ENCODE data around the gene CYB5D1.
"Not testable (repeated sequence)": the region's sequence is repeated elsewhere in the genome, so short reads cannot be mapped to it uniquely, and the experiment has no call there.

CYB5D1 gene, protein sequence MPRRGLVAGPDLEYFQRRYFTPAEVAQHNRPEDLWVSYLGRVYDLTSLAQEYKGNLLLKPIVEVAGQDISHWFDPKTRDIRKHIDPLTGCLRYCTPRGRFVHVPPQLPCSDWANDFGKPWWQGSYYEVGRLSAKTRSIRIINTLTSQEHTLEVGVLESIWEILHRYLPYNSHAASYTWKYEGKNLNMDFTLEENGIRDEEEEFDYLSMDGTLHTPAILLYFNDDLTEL

DNA sequence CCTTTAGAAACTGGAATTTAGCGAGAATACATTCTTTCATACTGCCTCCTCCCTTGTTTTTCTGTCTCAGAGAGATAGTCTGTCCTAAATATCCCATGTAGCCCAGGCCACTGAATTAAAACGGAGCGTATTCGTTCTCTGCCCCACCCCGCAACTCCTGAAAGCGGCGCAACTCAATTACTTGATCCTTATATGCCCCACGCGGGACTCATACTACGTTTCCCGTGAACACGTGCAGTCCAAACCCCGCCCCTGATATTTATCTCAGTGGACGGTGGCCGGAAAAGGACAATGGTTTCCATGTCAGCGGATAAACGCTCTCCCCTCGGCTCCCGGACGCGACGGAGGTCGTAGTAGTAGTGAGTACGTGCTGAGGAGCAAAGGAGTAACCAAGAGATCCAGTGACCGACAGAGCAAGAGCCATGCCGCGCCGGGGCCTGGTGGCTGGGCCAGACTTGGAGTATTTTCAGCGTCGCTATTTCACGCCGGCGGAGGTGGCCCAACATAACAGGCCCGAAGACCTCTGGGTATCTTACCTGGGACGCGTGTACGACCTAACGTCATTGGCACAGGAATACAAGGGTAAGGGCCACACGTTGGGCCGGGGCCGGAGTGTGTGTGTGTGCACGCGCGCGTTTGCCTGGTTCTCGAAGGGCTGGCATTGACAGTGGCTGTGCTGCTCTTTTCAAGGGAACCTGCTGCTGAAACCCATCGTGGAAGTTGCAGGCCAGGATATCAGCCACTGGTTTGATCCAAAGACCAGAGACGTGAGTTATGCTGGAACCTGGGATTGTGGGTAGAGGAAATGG lies at the start of gene CYB5D1:
Gene CYB5D1, plus strand, starts transcription at position 291 of the 809 bp plus-strand sequence. Its CDS starts 132 bp downstream, at position 423.
- DNase-seq (ENCODE audit: low read depth in 2 of 2, low spot score in 1 of 2) = peak; percentile 80 to 81

DNA sequence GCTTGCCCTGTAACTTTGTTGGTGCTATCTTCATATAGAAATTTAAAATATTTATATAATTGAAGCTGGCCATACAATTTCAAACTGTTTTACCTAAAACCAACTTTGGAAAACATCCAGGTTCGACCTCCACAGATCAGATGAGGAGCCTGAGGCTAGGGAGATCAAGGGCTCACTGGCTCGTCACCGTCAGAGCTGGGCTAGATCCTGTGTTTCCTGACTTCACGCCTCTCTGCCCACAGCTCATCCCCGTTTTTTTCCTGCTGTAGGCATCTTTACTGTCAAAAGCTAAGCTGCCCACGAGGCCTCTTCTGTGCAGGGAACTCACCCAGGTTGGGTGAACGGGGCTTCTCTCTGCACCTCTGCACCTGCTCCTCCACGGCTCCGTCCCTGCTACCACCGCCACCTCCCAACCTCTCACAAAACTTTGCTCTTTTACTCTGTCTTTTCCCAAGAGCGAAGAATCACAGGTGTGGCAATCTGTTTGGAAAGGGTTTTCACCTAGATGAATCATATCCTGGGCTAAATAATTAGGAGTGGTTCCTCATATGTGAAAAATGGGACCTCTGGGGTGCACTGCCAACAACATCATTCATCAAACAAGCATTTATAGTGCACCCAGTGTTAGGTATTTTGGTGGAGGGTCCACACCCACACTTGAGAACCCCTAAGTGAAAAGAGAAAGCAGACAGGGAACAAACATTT lies 48.6 kb upstream of the CYB5D1 start:
- DNase-seq (ENCODE audit: low read depth in 2 of 2, low spot score in 1 of 2) = no peak

DNA sequence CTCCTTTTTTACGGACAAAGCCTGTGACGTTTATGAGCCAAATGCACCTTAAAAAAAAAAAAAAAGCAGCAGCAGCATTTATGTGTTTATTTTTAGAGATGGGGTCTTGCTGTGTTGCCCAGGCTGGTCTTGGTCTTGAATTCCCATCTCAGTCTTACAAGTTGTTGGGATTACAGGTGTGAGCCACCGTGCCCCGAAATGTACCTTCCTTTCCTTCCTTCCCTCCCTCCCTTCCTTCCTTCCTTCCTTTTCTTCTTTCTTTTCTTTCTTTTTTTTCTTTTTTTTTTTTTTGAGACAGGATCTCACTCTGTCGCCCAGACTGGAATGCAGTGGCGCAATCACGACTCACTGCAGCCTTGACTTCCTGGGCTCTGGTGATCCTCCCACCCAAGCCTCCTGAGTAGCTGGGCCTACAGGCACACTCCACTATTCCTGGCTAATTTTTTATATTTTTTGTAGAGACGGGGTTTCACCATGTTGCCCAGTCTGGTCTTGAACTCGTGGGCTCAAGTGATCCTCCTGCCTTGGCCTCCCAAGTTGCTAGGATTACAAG lies 47.9 kb upstream of the CYB5D1 start:
- DNase-seq (ENCODE audit: low read depth in 2 of 2, low spot score in 1 of 2) = not testable (repeated sequence)

DNA sequence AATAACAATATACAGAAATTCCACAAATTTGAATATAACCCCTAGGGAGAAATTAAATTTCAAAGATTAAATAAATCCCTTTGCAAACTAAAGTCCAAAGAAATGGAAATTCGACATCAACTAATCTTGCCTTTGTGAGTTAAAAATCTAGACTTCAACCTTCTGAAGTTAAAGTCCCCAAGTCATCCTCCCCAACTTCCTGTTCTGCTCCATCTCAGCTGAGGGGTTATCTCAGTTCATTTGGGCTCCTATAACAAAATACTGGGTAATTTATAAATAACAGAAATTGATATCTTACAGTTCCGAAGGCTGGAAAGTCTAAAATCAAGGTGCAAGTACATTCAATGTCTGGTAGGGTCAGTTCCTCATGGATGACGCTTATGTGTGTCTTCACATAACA lies 46.6 kb upstream of the CYB5D1 start:
- no peak for DNase-seq (ENCODE audit: low read depth in 2 of 2, low spot score in 1 of 2)

DNA sequence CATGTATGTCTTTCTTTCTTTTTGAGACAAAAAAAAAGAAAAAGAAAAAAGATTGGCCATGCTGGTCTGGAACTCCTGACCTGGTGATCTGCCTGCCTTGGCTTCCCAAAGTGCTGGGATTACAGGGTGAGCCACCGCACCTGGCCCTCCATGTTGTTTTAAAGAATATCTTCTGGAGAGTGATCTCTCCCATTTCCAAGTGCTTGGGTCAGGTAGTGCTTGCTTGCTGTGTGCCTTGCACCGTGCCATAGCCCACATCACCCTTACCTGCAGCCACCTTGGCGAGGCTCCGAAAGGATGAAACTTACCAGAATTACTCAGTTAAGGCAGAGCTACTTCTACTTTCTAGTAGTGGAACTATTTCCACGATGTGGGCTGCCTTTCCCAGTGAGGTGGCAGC lies 42.8 kb upstream of the CYB5D1 start:
- DNase-seq (ENCODE audit: low read depth in 2 of 2, low spot score in 1 of 2) = no peak

DNA sequence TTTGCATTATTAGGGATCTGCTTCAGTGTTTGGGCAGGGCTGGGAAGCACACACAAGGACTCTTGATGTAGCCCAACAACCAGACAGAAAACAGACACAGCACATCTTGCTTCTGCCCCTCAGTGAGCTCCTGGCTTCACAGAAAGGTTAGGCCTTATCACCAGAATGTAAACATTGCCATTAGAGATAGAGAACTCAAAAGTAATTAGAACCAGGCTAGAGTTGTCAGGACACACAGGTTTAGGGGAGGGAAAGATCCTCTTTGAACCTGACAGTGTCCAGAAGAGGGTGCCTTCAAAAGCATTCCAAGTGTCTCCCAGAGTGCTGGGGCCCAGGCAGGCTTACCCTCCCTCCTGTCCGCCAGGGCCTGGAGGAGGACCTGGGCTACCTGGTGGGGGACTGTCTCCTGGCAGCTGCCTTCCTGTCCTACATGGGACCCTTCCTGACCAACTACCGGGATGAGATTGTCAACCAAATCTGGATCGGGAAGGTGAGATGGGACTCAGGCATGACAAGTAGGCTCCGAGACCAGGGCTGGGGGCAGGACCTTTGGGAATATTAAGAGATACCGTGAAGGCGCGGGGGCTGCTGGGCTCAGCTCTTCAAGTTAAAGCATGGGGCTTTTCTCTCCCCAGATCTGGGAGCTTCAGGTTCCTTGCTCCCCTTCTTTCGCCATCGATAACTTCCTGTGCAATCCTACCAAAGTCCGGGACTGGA lies 40.7 kb upstream of the CYB5D1 start:
- no peak for DNase-seq (ENCODE audit: low read depth in 2 of 2, low spot score in 1 of 2)

DNA sequence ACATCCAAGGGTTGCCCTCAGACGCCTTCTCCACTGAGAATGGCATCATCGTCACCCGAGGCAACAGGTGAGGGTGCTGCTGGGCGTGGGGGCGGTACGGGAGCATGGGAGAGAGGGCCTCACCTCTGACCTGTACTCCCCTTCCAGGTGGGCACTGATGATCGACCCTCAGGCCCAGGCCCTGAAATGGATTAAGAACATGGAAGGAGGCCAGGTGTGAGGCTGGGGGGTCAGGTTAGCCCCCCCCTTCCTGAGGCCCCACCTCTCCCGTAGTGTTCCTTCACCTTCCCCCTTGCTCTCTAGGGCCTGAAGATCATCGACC lies 40.2 kb upstream of the CYB5D1 start:
- DNase-seq (ENCODE audit: low read depth in 2 of 2, low spot score in 1 of 2) = no peak

DNA sequence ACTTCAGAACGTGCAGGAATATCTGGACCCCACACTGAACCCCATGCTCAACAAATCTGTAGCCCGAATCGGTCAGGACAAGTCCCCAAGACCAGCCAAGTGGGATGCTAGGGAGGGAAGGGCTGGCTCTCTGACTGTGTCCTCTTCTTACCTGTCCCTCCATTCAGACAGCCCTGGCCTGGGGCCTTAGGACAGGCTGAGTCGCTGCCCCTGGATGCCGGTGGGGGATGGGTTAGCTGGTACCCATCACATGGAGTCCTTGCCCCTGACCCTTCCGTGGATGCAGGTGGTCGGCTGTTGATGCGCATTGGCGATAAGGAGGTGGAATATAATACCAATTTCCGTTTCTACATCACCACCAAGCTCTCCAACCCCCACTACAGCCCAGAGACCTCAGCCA lies 39.8 kb upstream of the CYB5D1 start:
- no peak for DNase-seq (ENCODE audit: low read depth in 2 of 2, low spot score in 1 of 2)

DNA sequence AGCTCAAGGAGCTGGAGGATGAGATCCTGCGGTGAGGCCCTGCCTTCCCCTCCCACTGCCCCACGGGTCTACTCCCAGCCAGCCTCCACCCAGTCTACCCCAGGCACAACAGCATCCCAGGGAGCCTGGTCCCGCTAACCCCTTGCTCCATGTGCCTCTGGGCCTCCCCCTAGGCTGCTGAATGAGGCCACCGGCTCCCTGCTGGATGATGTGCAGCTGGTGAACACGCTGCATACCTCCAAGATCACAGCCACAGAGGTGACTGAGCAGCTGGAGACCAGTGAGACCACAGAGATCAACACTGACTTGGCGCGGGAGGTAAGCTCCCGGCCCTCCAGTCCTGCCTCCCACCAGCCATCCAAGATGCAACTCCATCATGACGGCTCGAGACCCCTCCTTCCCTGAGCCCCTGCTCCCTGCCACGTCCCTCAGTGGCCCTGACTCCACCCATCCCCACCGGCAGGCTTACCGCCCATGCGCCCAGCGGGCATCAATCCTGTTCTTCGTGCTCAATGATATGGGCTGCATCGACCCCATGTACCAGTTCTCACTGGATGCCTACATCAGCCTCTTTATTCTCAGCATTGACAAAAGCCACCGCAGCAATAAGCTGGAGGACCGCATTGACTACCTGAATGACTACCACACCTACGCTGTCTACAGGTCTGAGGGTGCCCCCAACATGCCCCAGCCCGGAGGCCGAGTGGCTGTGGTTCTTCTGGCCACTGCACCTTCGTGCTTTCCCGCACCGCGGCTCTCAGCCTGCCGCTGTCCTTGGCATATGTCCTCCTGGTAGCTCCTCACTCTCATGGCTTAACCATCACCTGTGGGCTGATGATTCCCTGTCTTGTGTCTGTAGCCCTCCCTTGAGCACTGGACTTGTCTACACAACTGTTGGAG lies 38.8 kb upstream of the CYB5D1 start:
- no peak for DNase-seq (ENCODE audit: low read depth in 2 of 2, low spot score in 1 of 2)

DNA sequence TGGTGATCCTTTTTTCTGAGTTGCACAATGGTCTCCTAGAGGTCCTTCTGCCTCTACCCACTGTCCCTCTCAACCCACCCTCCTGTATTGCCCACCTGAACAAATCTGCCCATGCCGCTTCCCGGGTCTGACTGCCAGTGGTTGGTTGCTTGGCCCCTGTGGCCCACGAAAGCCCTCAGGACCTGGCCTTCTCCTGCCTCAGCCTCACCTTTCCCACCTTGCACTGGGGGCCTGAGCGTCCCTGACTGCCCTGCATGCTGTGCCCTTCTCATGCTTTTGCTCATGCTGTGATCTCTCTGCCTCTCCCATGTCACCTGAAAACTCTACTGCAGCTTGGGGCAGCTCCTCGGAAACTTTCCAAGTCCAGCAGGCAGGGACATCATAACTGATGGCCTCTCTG lies 37.6 kb upstream of the CYB5D1 start:
- DNase-seq (ENCODE audit: low read depth in 2 of 2, low spot score in 1 of 2) = no peak

DNA sequence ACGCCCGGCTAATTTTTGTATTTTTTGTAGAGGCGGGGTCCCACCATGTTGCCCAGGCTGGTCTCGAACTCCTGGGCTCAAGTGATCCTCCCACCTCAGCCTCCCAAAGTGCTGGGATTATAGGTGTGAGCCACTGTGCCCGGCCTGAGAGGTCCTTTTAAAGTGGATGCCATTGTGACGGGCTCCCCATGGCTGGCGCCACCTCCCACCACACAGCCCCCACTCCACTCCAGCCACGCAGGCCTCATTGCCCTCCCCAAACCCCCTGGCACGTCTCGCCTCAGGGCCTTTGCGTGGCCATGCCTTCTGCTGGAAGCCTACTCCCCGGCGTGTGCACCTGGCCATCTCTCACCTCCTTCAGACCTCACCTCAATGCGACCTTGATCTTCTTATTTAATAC lies 35.7 kb upstream of the CYB5D1 start:
- no peak for DNase-seq (ENCODE audit: low read depth in 2 of 2, low spot score in 1 of 2)

DNA sequence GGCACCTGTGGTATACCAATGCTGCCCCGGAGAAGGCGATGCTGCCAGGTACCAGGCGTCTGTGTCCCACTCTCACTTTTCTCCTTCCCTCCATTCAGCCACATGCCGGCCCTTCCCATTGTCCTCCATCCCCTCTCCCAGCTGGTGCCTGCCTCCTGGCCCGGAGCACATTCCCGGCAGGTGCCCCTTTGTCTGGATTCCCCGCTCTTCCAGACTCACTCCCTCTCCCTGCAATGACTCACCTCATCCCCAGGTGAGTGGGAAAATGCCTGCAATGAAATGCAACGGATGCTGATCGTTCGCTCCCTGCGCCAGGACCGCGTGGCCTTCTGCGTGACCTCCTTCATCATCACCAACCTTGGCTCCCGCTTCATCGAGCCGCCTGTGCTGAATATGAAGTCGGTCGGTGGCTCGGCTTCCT lies 34.2 kb upstream of the CYB5D1 start:
- no peak for DNase-seq (ENCODE audit: low read depth in 2 of 2, low spot score in 1 of 2)

DNA sequence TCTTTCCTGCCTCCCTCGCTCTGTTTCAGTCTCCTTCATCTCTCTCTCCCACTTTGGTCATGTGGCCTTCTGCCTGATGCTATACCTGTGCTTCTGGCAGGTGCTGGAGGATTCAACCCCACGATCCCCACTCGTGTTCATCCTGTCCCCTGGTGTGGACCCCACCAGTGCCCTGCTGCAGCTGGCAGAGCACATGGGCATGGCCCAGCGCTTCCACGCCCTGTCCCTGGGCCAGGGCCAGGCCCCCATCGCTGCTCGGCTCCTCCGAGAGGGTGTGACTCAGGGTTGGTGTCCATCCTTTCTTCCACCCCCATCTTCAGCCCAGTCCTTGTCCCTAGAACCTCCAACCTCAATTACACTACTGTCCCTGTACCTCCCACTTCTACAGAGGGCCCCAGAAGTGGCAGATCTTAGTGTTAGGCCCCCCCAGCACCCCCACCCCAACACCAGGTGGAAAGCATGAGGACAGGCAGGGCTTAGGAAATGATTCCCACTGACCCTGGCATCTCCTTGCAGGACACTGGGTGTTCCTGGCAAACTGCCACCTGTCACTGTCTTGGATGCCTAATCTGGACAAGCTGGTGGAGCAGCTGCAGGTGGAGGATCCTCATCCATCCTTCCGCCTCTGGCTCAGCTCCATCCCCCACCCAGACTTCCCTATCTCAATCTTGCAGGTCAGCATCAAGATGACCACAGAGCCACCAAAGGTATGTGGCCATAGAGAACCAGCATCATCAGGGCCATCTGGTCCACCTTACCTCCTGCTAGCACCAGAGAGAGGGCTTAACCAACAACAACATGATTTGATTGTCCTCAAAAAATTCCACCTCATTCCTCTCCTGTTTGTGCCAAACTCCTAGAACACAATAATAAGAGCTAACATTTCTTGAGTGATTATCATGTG lies 33.5 kb upstream of the CYB5D1 start:
- DNase-seq (ENCODE audit: low read depth in 2 of 2, low spot score in 1 of 2) = no peak

DNA sequence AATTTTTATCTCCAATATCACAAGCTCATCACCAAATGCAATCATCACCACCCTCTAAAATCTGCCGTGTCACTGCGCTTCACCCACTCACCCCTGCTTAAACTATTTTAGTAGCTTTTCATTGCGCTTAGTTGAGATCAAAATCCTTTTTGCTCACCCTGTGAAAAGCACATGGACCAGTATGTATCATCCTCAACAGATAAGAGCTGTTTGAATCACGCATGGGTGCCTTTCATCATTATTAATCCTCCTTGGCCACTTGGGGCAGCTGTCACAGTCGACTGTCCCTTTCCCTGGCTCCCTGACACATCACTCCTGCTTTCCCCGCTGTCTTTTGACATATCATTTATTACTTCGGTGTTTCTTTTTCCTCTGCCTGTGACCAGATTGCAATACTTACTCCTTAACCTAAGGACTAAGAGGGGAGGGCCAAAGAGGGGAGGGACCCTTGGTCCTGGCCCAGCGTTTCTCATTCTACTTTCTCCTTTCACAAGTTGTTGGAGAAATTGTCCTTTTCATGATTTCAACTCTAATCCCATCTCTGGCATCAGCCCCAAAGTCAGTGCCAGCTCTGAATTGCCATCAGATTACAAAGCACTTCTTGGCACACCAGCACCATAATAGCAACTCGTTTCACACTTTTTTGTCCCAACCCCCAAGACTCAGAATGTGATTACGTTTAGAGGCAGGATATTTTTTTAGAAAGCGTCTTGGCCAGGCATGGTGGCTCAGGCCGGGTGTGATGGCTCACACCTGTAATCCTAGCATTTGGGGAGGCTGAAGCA lies 32.4 kb upstream of the CYB5D1 start:
- no peak for DNase-seq (ENCODE audit: low read depth in 2 of 2, low spot score in 1 of 2)

DNA sequence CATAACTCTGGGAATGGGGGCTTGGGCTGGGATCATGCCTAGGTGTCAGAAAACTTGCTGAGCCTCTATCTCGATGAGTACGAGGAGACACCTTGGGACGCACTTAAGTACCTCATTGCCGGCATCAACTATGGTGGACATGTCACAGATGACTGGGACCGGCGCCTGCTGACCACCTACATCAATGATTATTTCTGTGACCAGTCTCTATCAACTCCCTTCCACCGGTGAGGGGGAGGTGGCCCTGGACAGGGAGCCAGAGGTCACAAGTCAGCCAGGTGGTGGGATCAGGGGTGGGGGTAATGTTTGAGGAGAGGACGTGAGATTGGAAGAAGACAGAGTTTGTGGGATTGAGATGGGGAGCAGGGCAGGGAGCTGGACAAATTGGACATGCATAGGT lies 27.2 kb upstream of the CYB5D1 start:
- DNase-seq (ENCODE audit: low read depth in 2 of 2, low spot score in 1 of 2) = no peak

DNA sequence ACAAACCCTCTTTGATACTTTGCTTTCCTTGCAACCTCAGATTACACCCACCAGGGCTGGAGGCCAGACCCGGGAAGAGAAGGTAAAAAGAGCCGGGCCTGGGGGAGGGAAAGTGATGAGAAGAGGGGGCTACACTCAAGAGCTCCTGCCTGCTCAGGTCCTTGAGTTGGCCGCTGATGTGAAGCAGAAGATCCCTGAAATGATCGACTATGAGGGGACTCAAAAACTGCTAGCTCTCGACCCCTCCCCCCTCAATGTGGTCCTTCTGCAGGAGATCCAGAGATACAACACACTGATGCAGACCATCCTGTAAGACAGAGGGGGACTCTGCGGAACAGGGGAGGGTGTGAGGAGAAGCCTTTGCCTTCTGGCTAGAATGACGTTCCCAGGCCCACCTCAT lies 26.6 kb upstream of the CYB5D1 start:
- DNase-seq (ENCODE audit: low read depth in 2 of 2, low spot score in 1 of 2) = no peak

DNA sequence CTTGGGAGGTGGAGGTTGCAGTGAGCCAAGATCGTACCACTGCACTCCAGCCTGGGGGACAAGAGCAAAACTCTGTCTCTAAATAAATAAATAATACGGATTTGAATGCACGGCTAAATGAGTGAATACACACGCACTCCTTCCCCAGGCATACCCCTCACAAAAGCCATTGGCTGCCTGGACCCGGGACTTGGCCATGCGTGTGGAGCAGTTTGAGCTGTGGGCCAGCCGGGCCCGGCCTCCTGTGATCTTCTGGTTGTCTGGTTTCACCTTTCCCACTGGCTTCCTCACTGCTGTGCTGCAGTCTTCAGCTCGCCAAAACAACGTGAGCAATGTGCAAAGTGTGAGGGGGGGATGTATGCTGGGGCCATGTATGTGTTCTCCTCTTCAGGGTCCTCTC lies 25.4 kb upstream of the CYB5D1 start:
- DNase-seq (ENCODE audit: low read depth in 2 of 2, low spot score in 1 of 2) = no peak

DNA sequence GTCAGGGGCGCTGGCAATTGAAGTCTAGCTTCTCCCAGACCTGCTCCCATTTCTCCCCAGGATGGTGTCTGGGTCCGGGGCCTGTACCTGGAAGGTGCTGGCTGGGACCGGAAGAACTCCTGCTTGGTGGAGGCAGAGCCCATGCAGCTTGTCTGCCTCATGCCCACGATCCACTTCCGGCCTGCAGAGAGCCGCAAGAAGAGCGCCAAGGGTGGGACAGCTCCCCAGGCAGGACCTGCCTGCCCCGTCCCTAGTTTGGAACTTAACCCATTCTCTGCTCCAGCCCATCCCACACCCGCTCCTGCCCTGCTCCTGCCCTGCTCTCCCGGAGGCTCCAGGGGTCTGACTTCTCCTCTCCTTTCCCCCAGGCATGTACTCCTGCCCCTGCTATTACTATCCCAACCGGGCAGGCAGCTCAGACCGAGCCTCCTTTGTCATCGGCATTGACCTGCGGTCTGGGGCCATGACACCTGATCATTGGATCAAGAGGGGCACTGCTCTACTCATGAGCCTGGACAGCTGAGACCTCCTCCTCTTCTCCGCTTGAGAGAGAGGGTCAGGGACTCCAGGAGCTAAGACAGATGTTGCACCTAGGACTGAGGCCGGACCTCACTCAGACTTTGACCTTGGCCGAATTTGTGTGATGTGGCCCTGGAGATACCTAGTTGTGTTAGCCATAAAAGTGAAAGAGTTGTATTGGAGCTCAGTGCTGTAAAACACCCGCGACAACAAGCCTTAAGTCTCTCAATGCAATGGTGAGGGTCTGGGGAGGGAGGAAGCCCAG lies 24.6 kb upstream of the CYB5D1 start:
- no peak for DNase-seq (ENCODE audit: low read depth in 2 of 2, low spot score in 1 of 2)
